Ureter (tissue), 1 donor: ENCODE data around the gene GPR55. TPM values are rescaled to one million over a fixed set of nuclear protein-coding genes. Genes with fewer than 3 reads are reported as not detected.

ENCODE experiments used
- DNase-seq: peaks from one replicate; pipeline ENCODE4 v3.0.0-alpha.2; 2020; ENCODE audit warnings: low spot score
- total RNA-seq: library from RNA; stranded (reverse); gene quantifications from one replicate; pipeline ENCODE4 v1.2.4, GENCODE V29; 2023
- donor health status: DM: yes; HTN: yes; CAD: no.

Gene GPR55
- total RNA-seq, 1 donor from 2014 or later, result 0.39 TPM

DNA sequence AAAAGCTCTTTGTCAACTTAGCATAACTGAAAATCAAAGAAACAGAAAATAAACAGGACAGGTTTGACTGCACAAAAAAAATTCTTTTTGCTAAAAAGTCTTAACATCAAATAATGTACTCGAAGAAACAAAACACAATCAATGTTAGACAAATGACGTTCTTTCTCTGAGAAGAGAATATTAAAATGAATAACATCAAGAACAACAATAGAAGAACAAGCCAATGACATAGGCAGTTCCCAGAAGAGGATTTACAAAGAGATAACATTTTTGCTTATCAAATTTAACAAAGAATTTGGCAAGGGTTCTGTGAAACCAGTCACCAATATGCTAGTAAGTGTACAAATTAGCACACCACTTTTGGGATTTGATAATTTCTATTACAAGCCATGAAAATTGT lies 5.8 kb downstream of the GPR55 start:
- no peak for DNase-seq

DNA sequence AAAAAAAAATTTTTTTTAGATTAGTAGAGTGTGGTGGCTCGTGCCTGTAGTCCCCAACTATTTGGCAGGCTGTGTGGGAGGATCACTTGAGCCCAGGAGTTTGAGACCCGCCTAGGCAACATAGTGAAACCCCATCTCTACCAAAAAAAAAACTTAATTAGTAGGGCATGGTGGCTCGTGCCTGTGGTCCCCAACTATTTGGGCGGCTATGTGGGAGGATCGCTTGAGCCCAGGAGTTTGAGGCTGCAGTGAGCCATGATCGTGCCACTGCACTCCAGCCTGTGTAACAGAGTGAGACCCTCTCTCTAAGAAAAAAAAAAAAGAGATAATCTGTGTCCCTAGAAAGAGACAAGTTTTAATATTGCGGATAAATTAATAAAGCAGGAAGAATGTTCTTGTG lies 8.8 kb downstream of the GPR55 start:
- no peak for DNase-seq

DNA sequence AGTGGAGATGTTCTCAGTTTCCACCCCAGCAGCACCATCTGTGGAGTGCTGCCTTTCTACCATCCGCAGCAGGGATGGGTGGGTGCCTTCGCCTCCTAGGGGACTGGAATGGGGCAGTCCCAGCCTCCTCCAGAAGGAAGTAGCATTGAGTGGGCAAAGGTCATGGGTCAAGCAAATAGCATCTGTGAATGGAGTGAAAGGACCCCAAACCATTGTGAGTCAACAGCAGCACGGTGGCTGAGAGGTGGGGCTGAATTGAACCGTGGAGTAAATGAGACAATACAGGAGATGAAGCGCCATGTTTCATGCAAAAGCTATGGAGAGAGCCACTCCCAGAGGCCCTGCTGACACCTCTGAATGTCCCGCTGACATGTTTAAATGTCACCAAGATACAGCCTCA lies 9.7 kb downstream of the GPR55 start:
- no peak for DNase-seq

DNA sequence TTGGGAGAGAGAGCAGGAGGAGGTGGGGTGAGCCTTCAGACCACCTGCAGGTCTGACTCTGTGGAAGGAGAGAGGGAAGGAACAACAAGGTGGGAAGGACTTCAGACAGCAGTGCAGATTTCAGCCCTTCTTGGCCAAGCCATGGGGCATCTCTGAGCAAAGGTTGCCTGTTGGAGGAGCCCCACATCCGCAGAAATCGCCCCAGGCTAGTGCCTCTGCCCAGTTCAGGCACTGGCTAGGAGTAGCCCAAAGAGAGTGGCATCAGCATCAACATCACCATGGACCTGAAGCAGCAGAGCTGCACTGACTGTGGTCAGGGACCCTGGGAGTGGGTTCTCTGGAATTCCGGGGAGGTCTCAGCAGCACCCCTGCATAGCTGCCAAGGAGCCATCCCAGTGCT lies 10.2 kb downstream of the GPR55 start:
- DNase-seq, result no peak

DNA sequence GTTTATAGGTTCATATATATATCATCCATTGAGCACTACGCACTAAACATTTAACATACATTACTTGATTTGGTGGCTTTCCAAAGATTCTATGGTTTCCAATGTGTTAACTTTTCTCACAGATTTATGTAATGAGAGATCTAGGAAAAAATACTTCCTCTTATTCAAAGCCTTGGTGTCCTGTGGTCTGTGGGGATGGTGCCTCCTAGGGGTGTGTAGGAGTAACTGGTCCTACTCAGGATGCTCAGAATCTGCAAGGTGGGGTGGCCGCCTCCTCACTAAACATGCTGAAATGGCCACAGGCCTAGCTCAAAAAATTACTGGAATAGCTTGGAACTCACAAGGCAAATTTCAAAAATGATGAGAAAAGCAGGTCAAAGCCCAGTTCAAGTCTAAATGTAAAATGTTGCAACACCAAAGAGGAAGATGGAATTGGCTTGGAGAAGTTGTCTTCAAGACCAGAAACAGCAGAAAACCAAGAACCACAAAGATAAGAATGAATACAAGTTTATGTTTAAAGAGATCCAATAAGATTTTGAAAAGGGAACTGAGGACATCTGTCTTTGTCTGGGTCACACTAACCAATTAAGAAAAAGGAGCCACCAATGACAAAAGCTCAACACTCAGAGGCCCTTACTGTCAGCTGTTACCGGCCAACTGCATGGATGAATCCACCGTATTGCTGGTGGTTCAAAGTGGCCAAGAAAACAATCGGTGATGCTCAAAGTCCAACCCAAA lies 11.5 kb downstream of the GPR55 start:
- no peak for DNase-seq

DNA sequence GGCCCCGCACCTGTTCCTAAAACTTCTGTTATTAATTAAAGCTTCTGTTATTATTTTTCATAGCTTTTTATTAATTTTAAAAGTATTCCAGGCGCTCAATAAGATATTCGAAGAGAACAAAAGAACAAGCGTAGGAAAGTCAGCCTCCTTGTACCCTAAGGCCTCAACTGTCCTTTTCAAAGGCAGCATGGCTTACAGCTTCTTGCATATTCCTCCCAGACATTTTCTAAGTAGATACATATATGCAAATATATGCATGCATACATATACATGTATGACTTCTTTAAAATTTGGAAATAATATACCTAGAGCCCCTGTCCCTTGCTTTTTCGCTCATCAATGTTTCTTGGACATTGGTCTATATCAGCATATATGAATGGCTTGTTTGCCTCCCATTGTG lies 12.3 kb downstream of the GPR55 start:
- DNase-seq, result no peak

DNA sequence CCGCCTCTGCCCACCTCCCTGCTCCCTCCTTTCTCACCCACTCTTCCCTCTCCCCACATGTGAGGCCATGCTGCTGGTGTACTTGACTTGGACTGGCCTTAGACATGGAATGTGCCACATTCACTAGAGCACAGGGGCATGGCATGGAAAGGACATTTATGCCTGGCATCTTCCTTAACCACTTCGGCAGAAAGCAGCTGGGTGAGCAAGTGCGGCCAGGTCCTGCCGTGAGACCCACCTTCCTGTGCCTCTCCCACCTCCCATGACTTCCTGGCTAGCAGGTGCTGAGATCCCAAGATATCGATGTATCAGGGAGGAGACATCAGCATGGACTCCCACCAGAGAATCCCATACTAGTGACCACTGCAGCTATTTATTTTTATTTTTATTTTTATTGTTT lies 13.0 kb downstream of the GPR55 start:
- no peak for DNase-seq

DNA sequence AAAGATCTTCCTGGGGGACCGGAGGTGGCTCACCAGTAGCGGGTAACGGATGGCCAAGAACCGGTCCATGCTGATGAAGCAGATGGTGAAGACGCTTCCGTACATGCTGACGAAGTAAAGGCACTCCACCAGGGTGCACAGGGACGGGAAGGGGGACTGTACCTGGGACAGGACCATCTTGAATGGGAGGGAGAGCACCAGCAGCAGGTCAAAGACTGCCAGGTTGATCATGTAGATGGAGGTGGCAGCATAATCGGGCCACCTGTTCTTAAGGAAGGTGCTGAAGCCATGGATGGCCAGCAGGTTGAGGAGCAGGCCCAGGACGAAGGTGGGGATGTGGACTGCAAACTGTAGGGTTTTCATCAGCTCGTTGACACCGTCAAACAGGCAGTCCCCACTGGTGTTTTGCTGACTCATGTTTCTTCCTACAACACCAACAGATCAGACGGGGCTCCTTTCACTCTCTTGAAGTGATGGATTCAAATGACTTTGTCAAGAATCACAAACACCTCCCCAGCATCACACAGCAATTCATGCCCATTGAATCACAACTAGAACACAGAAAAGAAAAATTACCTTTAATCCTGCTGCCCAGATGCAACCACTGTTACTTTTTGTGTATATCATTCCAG lies 14.4 kb downstream of the GPR55 start:
- DNase-seq, result no peak

DNA sequence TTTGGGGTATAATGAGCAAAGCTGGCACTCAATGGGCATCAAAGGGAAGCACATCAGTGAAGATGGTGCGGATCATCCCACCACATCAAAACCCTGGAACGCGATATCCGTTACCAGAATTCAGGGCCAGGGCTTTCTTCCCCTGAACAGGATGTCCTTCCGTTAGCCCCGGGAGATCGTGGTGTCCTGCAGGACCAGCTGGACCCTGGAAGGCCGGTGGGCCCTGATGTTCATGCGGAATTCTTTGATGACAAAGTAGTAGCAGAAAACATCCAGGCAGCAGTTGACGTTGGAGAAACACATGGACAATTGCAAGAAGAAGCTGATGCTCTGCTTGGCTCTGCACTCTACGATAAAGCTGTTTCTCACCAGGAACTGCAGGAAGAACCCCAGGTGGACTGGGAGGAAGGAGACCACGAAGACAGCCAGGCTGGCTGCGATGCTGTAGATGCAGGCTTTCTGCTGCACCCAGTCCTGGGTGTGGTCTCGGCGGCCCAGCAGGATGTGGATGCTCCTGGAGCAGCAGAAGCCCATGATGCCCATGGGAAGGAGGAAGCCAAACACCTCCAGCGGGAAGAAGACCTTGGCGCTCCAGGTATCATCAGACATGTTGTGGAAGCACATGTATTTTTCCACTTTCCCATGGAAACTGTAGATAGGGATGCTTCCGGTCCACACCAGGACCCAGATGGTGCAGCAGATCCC lies 15.0 kb downstream of the GPR55 start:
- no peak for DNase-seq

DNA sequence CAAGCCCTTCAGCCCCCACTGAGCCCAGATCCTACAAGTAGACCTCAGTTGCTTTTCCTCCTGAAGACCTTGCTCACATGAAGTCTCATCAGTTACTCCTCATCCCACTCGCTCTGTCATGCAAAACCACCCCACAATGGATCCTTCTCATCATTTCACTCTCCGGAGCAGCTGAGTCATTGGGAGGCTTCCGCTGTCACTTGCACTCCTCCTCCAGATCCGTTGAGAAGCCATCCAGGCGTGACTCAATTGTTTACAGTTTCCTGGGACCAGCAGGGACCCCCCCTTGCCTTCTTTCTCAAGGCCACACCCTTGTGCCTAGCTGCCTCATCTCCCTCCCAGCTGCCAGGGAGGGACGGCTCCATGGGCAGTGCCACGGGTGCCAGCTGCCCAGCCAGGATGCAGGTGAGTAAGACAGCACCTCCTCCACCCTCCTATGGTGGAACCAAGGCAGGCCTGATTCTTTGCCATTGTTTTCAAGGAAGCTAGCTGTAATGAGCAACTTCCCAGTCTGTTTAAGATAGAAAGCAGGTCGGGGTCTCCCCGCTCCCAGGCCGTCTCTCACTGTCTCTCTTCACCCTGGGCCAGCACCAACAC lies 16.3 kb downstream of the GPR55 start:
- no peak for DNase-seq

DNA sequence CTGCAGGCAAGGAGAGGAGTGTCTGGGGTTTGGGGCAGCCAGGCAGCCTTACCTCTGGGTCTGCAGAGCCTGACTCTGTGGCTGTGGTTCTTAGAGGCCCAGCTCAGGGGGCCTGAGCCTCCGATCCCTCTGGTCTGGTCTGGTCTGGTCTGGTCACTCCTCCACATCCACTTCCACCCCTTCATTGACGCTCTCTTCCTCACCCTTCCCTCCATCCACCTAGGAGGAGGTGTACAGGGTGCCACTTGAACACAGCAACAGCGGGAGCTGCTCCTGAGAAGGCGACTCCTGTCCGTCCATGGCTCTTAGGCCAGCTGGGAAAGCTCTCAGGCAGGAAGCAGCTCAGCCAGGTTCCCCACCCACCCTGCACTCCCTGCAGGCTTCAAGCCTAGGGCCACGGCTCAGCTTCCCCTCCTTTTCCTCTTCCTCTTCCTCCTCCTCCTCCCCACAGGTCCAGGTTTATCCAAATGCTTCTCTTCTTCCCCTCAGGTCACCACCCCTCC lies 16.9 kb downstream of the GPR55 start:
- no peak for DNase-seq

DNA sequence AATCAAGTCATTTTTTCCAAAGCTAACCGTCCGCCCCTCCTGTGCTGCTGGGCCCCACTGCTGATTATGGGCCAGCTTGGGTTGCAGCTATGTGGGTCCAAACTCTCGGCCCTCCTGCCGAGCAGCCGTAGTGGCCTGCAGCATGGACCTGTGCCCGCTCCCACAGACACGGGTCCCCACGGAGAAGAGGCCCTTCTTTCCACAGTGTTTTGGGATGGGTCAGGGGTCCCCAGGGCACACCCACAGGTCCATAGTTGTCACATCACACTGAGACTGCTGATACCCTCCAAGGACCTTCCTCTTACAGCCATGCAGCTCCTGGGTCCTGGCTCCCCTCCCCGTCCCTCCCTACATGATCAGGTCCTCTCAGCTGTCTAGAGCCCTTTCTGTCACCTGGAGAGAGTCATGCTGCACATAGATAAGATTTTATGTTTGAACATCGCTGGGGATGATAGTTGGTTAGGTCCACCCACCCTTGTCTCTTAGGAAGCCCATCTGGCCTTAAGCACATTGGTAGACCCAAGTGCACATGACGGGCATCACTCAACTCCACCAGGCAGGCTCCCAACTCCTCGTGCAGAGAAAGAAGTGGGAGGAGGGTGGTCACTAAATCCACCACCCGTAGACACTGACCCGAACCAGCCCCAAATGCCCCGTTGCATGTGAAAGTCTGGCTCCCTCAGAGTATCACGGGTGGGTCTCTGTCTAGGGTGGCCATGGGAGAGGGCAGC lies 17.5 kb downstream of the GPR55 start:
- peak; percentile 32 for DNase-seq

DNA sequence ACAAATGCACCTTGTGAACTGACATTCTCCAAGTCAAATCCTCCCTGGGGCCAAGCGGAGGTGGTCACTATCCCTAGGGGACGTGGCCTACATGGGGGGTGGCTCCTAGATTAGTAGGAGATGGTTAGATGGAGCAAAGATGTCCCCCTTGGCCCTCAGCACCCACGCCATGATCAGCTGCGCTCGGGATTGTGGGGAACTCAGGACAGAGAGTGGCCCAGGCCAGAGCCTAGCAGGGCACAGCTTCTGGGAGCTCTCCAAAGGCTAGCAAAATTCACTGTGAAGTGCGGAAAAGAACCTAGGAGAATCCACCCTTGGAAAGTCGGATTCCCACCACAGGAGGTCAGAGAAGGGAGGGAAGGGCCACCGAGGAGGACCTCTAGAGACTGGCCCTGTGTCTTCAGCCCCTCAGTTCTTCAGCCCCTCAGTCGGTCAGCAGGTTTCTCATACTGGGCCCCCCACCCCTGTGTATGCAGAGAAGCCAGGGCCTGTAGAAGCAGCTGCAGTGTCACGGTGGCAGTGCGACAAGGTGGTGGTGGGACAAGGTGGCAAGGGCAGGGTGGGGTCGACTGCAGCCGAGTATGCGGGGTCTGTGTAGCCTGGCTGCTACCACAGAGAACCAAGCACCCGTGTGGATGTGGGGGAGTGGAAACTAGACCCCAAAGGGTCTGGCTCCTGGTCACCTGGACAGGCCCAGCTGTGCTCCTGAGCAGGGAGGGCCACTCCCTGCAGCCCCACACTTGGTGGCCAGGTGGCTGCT lies 18.4 kb downstream of the GPR55 start:
- peak; percentile 30 for DNase-seq

DNA sequence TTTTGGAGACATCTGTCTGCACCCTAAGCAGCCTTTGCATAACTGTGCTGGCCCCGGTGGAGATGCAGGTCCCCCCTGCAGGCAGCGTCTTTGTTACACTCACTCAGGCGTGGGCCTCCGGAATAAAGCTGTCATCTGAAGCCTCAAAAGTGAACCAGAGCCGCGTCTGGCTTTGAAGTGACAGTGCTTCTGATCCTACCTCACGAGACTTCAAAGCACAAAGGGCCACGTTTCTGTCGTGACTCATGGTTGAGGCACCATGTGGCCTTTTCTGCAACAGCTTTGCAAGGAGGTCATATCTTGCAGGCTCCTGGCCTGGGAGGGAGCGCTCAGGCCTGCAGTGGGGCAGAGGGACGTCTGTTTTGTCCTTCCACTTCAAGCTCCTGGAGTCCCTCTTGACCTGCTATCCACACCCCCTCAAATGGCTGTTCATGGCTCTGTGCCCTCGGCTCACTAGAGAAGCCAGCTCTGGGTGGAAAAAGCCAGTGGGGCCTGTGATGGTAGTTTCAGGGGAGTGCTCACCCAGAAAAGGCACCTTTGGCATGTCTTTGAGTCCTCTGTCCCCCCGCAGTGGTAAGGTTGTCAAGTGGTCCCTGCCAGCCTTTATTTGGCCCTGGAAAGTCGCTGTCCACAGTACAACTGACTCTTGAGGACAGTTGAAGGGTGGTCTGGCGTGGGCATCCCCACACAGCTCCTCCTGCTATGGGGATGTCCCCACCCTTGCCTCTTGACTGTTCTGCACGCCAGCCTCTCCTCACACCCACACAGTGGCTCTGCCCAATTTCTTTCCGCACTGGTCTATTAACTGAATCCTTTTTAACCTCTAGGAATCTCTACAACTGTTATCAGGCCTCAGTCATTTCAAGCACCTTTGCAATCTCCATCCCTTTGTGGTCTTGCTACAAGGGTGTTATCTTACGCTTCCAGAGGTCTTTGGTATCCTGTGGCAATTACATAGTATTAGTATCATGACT lies 19.3 kb downstream of the GPR55 start:
- peak; percentile 26 for DNase-seq

DNA sequence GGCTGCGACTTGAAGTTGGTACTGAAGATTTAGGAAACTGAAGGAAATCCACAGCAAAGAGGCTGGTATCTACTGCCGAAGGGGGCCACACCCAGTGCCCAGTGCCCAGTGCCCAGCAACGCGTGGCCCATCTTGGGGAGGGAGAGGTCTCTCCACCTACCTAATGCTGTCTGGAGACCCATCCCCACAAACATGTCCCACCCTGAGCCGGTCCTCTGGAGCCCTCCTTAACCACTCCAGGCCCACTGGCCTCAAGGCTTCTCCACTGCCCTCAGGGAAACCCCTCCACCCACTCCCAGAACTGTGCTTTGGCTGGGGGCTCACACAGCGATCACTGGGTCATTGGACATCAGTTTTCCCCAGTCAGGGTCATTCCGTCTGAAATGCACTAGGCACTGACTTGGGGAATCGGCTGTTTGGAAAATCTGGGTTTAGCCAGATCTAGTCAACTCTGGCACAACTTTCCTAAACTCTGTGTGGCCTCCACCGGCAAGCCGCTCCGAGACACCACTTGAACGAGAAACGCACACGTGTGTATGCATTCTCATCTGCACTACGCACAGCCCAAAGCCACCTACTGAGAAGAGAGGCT lies 20.1 kb downstream of the GPR55 start:
- DNase-seq, result peak; percentile 27

DNA sequence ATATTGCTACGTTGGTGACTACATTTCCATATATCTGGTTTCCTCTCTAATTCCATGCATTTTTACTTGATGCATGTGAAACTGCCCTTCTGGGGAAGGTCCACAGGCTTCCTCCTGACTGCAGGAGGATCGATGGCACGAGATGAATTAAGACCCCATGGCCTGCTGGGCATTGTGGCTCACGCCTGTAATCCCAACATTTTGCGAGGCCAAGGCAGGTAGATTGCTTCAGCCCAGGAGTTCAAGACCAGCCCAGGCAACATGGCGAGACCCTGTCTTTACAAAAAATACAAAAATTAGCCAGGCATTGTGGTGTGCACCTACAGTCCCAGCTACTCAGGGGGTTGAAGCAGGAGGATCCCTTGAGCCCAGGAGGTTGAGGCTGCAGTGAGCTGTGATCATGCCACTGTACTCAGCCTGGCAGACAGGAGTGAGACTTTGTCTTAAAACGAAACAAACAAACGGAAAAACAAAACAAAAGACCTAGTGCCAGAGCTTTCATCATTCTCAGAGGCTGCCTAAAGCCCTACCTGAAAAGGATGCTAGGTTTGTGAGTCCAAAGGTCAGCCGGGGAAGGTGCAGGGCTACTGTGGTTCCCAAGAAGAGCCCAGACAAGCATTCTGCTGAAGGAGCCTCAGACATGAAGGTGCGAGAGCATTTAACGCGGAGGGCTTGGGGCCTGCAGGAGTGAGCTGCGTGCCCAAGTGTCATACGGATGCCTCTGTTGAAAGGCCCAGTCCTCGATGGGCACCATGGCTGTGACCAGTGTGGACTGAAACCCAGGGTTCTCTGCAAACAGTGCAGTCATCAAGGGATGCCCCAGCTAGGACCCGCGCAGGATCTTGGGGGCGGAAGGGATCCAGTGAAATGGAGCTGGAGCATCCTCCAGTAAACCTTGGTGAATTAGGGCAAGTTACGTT lies 21.6 kb downstream of the GPR55 start:
- peak; percentile 25 for DNase-seq

DNA sequence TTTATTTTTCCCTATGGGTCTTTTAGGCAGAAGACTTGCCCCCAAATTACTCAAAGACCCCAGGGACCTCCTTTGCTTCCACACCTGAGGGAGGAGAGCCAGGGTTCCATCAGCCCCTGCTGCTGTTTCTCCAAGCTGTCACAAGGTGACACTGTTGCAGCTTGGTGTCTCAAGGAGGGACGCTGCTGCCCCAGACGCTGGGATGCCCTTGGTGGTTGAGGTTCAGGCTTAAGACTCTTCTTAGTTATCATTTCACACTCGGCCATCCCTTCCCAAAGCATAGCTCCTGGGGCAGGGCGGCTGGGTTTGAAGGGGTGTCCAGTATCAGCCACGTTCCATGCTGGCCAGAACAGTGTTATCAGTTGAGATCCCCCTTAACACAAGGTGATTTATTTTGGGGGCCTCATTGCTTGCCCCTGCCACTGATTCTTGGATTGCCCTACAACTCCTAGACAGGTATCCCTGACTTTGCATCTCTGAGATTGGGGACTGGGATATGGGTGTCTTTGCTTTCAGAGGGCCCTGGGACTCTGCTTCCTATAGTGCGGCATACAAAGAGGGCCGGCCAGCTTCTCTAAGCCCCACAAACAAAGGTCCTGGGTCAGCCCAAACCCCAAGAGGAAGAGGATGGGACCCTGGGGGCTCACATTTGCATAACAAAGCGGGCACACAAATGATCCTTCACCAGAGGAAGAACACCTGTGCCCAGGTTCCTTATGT lies 22.7 kb downstream of the GPR55 start:
- peak; percentile 48 for DNase-seq

DNA sequence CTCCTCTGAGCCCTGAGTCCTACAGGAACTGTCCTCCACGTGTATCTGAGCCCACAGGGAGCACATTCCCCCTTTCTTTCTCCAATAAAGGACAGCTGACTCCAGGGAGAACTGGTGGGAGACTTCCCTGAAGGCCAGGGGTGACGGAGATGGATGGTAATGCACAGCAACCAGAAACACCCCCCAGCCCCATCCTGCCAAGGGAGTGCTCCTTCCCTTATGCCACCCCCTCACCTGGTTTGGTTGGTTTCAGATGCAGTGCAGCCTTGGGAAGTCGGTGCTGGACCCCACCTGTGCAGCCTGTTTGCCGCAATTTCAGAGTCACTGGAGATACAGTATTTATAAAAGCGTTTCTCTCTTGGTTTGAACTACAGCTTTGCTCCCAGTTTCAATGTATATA lies 24.0 kb downstream of the GPR55 start:
- DNase-seq, result peak; percentile 24
